Measurements from ENCODE around the gene FOXK1. TPM values are rescaled to one million over a fixed set of nuclear protein-coding genes. Genes with fewer than 3 reads are reported as not detected.

The FOXK1 gene
- polyA plus RNA-seq, 1 experiment: 3.4 TPM

GRCh38 chr7:4790078-4790465 is 108.0 kb downstream of the FOXK1 start:
- Histone ChIP-seq H3K27me3 (ENCODE audit: control insufficient read depth, insufficient read depth, low read length) (no peaks in the 10 kb centered on the region), H3K4me3 (ENCODE audit: low read depth, low read length) (no peak overlapping the region), H3K27ac (ENCODE audit: low read depth, low read length) (no peak overlapping the region), H3K9me3 (ENCODE audit: control insufficient read depth, insufficient read depth, low read length) (peaks cover 18% of the 10 kb centered on the region; the same call in 1 of the 2 replicates)
- CTCF ChIA-PET: interaction anchor here (0.7 kb wide), 1 partner anchor 65 kb away, joined by 3 read pairs; no protein-coding TSS in a partner anchor
- POLR2A ChIA-PET: interaction anchor here (0.6 kb wide), 1 partner anchor 62 kb away, joined by 3 read pairs; no protein-coding TSS in a partner anchor
- DNase-seq (ENCODE audit: low read depth, low spot score): no peak
- no peak for TF ChIP-seq CTCF (IDR thresholded peaks at IDR 0.05; ENCODE audit: low read depth, low read length)

GRCh38 chr7:4790516-4790991 is 108.5 kb downstream of the FOXK1 start:
- DNase-seq (ENCODE audit: low read depth, low spot score): no peak
- ChIA-PET CTCF (interaction anchor here (0.7 kb wide), 1 partner anchor 66 kb away, joined by 3 read pairs; no protein-coding TSS in a partner anchor), POLR2A (interaction anchor here (1.0 kb wide), 1 partner anchor 15 kb away, joined by 6 read pairs; the partner anchor contains the start of gene AP5Z1)
- Histone ChIP-seq H3K27me3 (ENCODE audit: control insufficient read depth, insufficient read depth, low read length) (no peaks in the 10 kb centered on the region), H3K9me3 (ENCODE audit: control insufficient read depth, insufficient read depth, low read length) (peaks cover 18% of the 10 kb centered on the region; the same call in 1 of the 2 replicates), H3K4me3 (ENCODE audit: low read depth, low read length) (no peak overlapping the region), H3K27ac (ENCODE audit: low read depth, low read length) (no peak overlapping the region)
- no peak for TF ChIP-seq CTCF (IDR thresholded peaks at IDR 0.05; ENCODE audit: low read depth, low read length)

GRCh38 chr7:4791101-4791737 is 109.1 kb downstream of the FOXK1 start:
- POLR2A ChIA-PET: interaction anchor here (1.0 kb wide), 1 partner anchor 16 kb away, joined by 6 read pairs; the partner anchor contains the start of gene AP5Z1
- CTCF ChIA-PET: interaction anchor here (0.5 to 1.8 kb wide), 6 partner anchors 13 to 291 kb away, joined by 3 to 9 read pairs (median 4); no protein-coding TSS in a partner anchor
- peaks cover 18% of the 10 kb centered on the region; the same call in 1 of the 2 replicates for H3K9me3 ChIP-seq (ENCODE audit: control insufficient read depth, insufficient read depth, low read length)
- no peak overlapping the region for H3K27ac ChIP-seq (ENCODE audit: low read depth, low read length)
- DNase-seq (ENCODE audit: low read depth, low spot score): no peak
- TF ChIP-seq CTCF (IDR thresholded peaks at IDR 0.05; ENCODE audit: low read depth, low read length): no peak
- H3K4me3 ChIP-seq (ENCODE audit: low read depth, low read length): no peak overlapping the region
- H3K27me3 ChIP-seq (ENCODE audit: control insufficient read depth, insufficient read depth, low read length): no peaks in the 10 kb centered on the region

GRCh38 chr7:4791738-4792536 is 109.8 kb downstream of the FOXK1 start:
- ChIA-PET POLR2A (no interaction called here), CTCF (interaction anchor here (0.5 to 1.8 kb wide), 11 partner anchors 11 to 290 kb away, joined by 3 to 9 read pairs (median 5); no protein-coding TSS in a partner anchor)
- TF ChIP-seq CTCF (IDR thresholded peaks at IDR 0.05; ENCODE audit: low read depth, low read length): peak; percentile 55
- Histone ChIP-seq H3K27ac (ENCODE audit: low read depth, low read length) (no peak overlapping the region), H3K9me3 (ENCODE audit: control insufficient read depth, insufficient read depth, low read length) (peaks cover 18% of the 10 kb centered on the region; the same call in 1 of the 2 replicates), H3K4me3 (ENCODE audit: low read depth, low read length) (no peak overlapping the region), H3K27me3 (ENCODE audit: control insufficient read depth, insufficient read depth, low read length) (no peaks in the 10 kb centered on the region)
- no peak for DNase-seq (ENCODE audit: low read depth, low spot score)
